DMS153 (cell line): ENCODE measurements around the gene NPBWR2.

Source experiments
- DNase-seq: peaks from one replicate; lab custom pipeline; 2025; lab: John Stamatoyannopoulos, UW

NPBWR2 gene

GRCh38 chr20:64056889-64057627 is 50.3 kb downstream of the NPBWR2 start:
- no peak for DNase-seq

- DNase-seq, result no peak
These were observed 50.8 kb downstream of the NPBWR2 start for GRCh38 chr20:64056639-64056888.

DNA sequence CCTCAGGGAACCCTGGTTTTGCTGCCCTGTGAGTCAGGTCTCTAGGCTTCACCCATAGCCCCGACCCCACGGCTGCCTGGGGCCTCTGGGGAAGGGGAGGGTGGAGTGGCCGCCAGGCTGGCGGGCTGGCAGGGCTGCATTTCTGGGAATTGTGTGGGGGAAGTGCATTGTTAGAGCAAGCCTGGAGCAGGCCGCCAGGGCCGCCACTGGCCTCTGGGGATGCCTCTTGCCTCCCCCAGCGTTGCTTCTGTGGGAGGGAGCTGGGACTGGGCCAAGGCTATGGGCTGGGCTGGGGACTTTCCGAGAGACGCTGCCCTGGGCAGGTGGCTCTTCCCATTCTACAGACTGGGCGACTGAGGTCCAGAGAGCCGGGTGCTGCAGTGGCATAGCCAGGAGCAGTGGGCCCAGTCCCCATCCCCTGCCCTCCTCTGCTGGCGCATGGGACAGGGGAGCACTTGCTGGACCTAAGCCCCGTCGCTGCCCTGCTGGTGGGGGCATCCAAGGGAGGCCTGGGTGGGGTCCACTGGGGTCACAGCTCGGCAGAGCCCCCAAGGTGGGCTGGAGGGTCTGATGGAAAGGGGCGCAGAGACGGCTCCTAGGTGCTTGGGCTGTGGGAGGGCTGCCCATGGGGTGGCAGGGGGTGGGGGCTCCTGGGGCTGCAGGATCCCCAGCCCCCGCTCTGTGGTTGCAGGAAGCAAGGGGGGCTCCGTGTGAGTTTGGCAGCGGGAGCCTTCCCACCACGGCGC is 51.3 kb downstream of the NPBWR2 start:
- no peak for DNase-seq

GRCh38 chr20:64055396-64055892 is 51.9 kb downstream of the NPBWR2 start:
- no peak for DNase-seq

DNA sequence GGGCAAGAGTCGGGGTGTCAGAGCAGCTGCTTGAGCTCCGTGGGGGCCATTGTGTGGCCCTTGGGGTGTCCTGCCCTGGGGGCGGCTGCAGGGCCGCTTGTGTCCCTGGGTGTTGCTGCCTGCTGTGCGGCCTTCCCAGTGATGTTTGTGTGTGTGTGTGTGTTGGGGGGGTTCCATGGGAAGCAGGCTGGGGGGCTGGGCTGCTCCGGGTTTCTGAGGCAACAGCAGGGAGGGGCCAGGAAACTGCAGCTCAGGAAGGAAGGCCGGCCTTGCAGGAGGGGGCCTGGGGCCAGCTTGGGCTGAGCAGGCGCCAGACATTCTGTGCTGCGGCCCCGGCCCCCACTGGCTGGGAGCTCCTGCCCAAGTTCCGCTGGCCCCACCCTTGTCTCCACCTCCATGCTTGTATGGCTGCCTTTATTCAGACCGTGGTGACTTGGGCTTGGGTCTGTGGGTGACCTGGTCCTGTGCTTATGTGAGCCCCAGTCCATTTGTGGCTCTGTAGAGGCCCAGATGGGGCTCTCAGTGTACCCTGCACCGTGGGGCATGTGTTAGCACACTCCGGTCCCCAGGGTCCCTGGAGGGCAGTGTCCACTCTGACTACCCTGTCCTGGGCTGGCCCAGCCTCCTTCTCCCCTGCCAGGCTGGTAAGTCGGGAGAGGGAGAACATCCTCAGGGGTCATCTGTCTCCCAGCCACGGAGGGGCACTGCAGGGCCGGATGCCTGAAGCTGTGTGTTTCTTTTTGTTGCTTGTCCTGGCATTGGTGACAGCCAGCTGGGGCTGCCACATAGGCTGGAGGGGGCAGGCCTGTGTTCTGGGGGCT is 53.3 kb downstream of the NPBWR2 start:
- no peak for DNase-seq
